Body of pancreas (tissue), 4 donors: Measurements from ENCODE around the gene RPS6KA2. TPM values are rescaled to one million over a fixed set of nuclear protein-coding genes. Genes with fewer than 3 reads are reported as not detected.
A peak's percentile ranks its signal among the peaks of the same experiment; 100 is the strongest.
"Not testable (repeated sequence)": the region's sequence is repeated elsewhere in the genome, so short reads cannot be mapped to it uniquely, and the experiment has no call there.

ENCODE experiments used
- ATAC-seq: fragments of 150-250 bp; one replicate; pipeline ENCODE4 v1.9.1; 2016
- DNase-seq, 4 donors: peaks; one replicate each; pipeline ENCODE4 v3.0.0-alpha.2; 2019
- H3K27ac ChIP-seq, 4 donors: fragments of 200-600 bp; sonication (generic); 1 replicate in 3 of 4; 2 replicates in 1 of 4; pipeline versions ENCODE4 v1.5.1 to v1.6.1; 2016 to 2019; ENCODE audit warnings: mild to moderate bottlenecking in 1 of 4, mixed read lengths in 1 of 4, moderate library complexity in 1 of 4
- H3K27me3 ChIP-seq, 2 donors: fragments of 200-600 bp; sonication (generic); one replicate each; pipeline ENCODE4 v1.6.0; 2016; ENCODE audit warnings: mild to moderate bottlenecking in 1 of 2
- H3K36me3 ChIP-seq, 2 donors: fragments of 200-600 bp; sonication (generic); replicated peaks in 1 of 2; 2 replicates each; pipeline ENCODE4 v1.5.1; 2016; ENCODE audit warnings: low read depth in 2 of 2; ENCODE audit not compliant: insufficient read depth in 1 of 2
- H3K4me1 ChIP-seq: fragments of 200-600 bp; sonication (generic); one replicate; pipeline ENCODE4 v1.6.0; 2016
- H3K4me3 ChIP-seq, 2 donors: fragments of 200-600 bp; sonication (generic); 1 replicate in 1 of 2; 2 replicates in 1 of 2; pipeline ENCODE4 v1.5.1; 2016 to 2019
- H3K9me3 ChIP-seq, 3 donors: fragments of 200-600 bp; sonication (generic); 1 replicate in 2 of 3; 2 replicates in 1 of 3; pipeline ENCODE4 v1.5.1; 2016
- CTCF ChIP-seq, 7 experiments: fragments of 450-650 bp in 4 of 7; fragments of 200-600 bp in 3 of 7; sonication (generic) in 3 of 7; IDR thresholded peaks; one replicate each; pipeline ENCODE4 v1.5.1; 2016 to 2019; ENCODE audit warnings: antibody characterized with exemption in 7 of 7
- POLR2A ChIP-seq, 3 donors: fragments of 450-650 bp; IDR thresholded peaks; one replicate each; pipeline ENCODE4 v1.6.1; 2016; ENCODE audit warnings: antibody characterized with exemption in 3 of 3, mild to moderate bottlenecking in 2 of 3
- WGBS, 2 donors: methylation state at CpG; one replicate each; pipeline ENCODE4 v1.1.5; 2017; 5-methylcytosine and 5-hydroxymethylcytosine counted together
- intact Hi-C: fragments of 100-400 bp; cut with DNase I; formaldehyde crosslinking; loops from one replicate; pipeline ENCODE4 v1.15.1; 2023
- total RNA-seq, 2 donors: library from RNA; depleted of rRNA; stranded (reverse); fragments of >200 nt; gene quantifications; one replicate each; pipeline ENCODE4 v1.1.0, GENCODE V29; 2016

RPS6KA2 gene
- total RNA-seq, 2 donors from 2014 or later: 24.4 to 53.7 TPM

GRCh38 chr6:166388290-166389004, 238.6 kb downstream of the RPS6KA2 start:
- no peak overlapping the region for H3K4me3 ChIP-seq
- H3K9me3 ChIP-seq: no peaks in the 10 kb centered on the region
- ATAC-seq: no peak
- TF ChIP-seq POLR2A (IDR thresholded peaks at IDR 0.05) (no peak), CTCF (IDR thresholded peaks at IDR 0.05) (no peak)
- WGBS, 2 donors: 84 to 89% methylated on average over 13 of the region's 13 CpGs
- DNase-seq: no peak
- no peaks in the 10 kb centered on the region for H3K27me3 ChIP-seq
- H3K36me3 ChIP-seq: no peaks in the 10 kb centered on the region
- intact Hi-C loops: no loop called here
- peak overlapping the region in 3 of 4 donors; percentile 17 to 60 (median 59) for H3K27ac ChIP-seq
- H3K4me1 ChIP-seq: peaks cover 16% of the 10 kb centered on the region

GRCh38 chr6:166387642-166388289, 239.3 kb downstream of the RPS6KA2 start:
- TF ChIP-seq CTCF (IDR thresholded peaks at IDR 0.05): no peak
- no peak for TF ChIP-seq POLR2A (IDR thresholded peaks at IDR 0.05)

GRCh38 chr6:166387098-166387497, 240.0 kb downstream of the RPS6KA2 start:
- ATAC-seq, intact Hi-C loops, H3K27me3 ChIP-seq, H3K36me3 ChIP-seq, DNase-seq, H3K9me3 ChIP-seq, H3K4me3 ChIP-seq: not testable (repeated sequence)
- peaks cover 16% of the 10 kb centered on the region for H3K4me1 ChIP-seq
- WGBS, 2 donors: 81 to 83% methylated on average over 9 of the region's 9 CpGs
- H3K27ac ChIP-seq: peak overlapping the region in 1 of 4 donors; percentile 60

More at GRCh38 chr6:166387642-166388289, 239.3 kb downstream of the RPS6KA2 start:
- Histone ChIP-seq H3K36me3 (no peaks in the 10 kb centered on the region), H3K27ac (peak overlapping the region in 3 of 4 donors; percentile 17 to 60 (median 59)), H3K27me3 (no peaks in the 10 kb centered on the region), H3K4me3 (no peak overlapping the region), H3K9me3 (no peaks in the 10 kb centered on the region), H3K4me1 (peaks cover 16% of the 10 kb centered on the region)
- intact Hi-C loops: no loop called here
- ATAC-seq (no peak), DNase-seq (no peak)
- 43 to 60% methylated on average over 5 of the region's 5 CpGs for WGBS, 2 donors

- Histone ChIP-seq H3K4me3 (no peak overlapping the region), H3K27ac (no peak overlapping the region), H3K36me3 (no peaks in the 10 kb centered on the region), H3K27me3 (no peaks in the 10 kb centered on the region), H3K9me3 (no peaks in the 10 kb centered on the region), H3K4me1 (peaks cover 16% of the 10 kb centered on the region)
- DNase-seq: no peak
- ATAC-seq: no peak
- TF ChIP-seq POLR2A (IDR thresholded peaks at IDR 0.05) (no peak), CTCF (IDR thresholded peaks at IDR 0.05) (no peak)
- intact Hi-C loops: no loop called here
- 84 to 85% methylated on average over 9 of the region's 9 CpGs for WGBS, 2 donors
Measured at GRCh38 chr6:166386111-166386510, 240.9 kb downstream of the RPS6KA2 start.

- WGBS, 2 donors: 6 to 10% methylated on average over 22 of the region's 22 CpGs
- intact Hi-C loops, ATAC-seq: not testable (repeated sequence)
Measured at GRCh38 chr6:166383802-166384363, 243.2 kb downstream of the RPS6KA2 start.

More at GRCh38 chr6:166383802-166384363, 243.2 kb downstream of the RPS6KA2 start:
- H3K36me3 ChIP-seq, H3K27me3 ChIP-seq, H3K9me3 ChIP-seq: not testable (repeated sequence)
- peak in 5 of 7 experiments; percentile 22 to 67 (median 47) for TF ChIP-seq CTCF (IDR thresholded peaks at IDR 0.05)
- peak; percentile 32 to 64 (median 56) for DNase-seq
- Histone ChIP-seq H3K4me1 (peaks cover 34% of the 10 kb centered on the region), H3K27ac (peak overlapping the region; percentile 81 to 99 (median 98)), H3K4me3 (peak overlapping the region; percentile 55 to 65)
